Measurements from ENCODE around the gene CFAP161.

CFAP161 gene

GRCh38 chr15:81196576-81197254, 62.6 kb downstream of the CFAP161 start, which contains the start of gene IL16:
IL16 (plus strand) TSS chr15:81196879; CDS start chr15:81225400, 28,521 bp downstream.
- TF ChIP-seq ZNF585B (tag by site-specific recombination; IDR thresholded peaks at IDR 0.05) (no peak), KLF9 (tag by site-specific recombination; IDR thresholded peaks at IDR 0.05; ENCODE audit: low read depth) (no peak)
- Histone ChIP-seq H3K4me3 (ENCODE audit: low read depth, low read length) (no peak within 1 kb of the TSS), H3K9me3 (ENCODE audit: control insufficient read depth, insufficient read depth, low read depth, low read length) (no peaks in the 10 kb centered on the region), H3K27ac (ENCODE audit: extremely low read depth, low read depth, low read length) (no peak within 1 kb of the TSS), H3K36me3 (ENCODE audit: control insufficient read depth in 2 of 2, insufficient read depth in 1 of 2, low read length in 2 of 2) (no peaks in the 10 kb centered on the region), H3K4me1 (ENCODE audit: control insufficient read depth, insufficient read depth, low read length) (no peaks in the 10 kb centered on the region)
- POLR2A ChIA-PET = no interaction called here
- CTCF ChIA-PET = interaction anchor here (1.5 kb wide), 1 partner anchor 69 kb away, joined by 4 read pairs; no protein-coding TSS in a partner anchor

DNA sequence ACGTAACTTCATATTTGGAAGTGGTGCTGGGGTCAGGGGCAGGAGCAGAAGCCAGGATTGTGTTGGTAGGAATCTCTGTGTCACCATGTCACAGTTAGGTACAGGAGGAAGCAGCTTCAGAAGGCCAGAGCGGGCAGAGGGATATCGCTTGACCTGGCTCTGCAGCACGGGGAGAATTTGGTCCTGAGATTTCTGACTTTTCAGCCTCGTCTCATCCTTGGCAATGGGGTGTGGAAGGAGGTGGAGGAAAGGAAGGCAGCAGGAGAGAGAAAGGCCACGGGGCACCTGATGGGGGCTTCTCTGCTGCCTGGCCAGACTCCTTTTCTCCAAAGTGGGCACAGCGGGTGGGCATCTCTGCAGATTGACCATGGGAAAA, 63.2 kb downstream of the CFAP161 start:
- no peaks in the 10 kb centered on the region for H3K36me3 ChIP-seq (ENCODE audit: control insufficient read depth in 2 of 2, insufficient read depth in 1 of 2, low read length in 2 of 2)
- H3K27ac ChIP-seq (ENCODE audit: extremely low read depth, low read depth, low read length) = no peak overlapping the region
- ChIA-PET CTCF (interaction anchor here (1.5 kb wide), 1 partner anchor 69 kb away, joined by 4 read pairs; no protein-coding TSS in a partner anchor), POLR2A (no interaction called here)
- no peaks in the 10 kb centered on the region for H3K9me3 ChIP-seq (ENCODE audit: control insufficient read depth, insufficient read depth, low read depth, low read length)
- no peak for TF ChIP-seq KLF8 (tag by site-specific recombination; IDR thresholded peaks at IDR 0.05)
- H3K4me1 ChIP-seq (ENCODE audit: control insufficient read depth, insufficient read depth, low read length) = no peaks in the 10 kb centered on the region
- H3K4me3 ChIP-seq (ENCODE audit: low read depth, low read length) = no peak overlapping the region

DNA sequence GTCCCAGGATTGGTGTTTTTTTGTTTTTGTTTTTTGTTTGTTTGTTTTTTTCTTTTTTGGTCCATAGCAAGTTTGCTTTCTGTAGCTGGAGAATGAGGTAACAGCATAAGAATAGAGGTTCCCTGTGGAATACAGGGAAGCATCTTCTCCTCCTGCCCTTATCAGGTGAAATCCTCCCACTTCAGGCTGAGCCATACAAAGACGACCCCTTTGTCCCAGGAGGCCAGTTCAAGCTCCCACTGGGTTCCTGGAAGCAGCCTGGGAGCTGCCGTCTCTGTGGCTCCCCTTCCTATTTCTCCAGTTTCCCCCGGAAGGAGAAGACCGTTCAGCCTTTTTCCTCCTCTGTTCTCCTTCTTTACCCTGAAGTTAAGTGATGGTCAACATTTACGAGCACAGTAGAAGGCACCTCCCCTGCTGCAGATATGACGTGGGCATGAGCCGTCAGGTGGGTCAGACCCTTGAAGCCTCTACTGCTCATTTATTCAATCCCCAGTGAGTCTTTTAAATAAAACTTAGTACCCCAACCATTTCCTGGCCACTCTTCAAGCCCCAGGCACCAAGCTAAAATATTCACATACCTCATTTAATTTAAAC, 63.7 kb downstream of the CFAP161 start:
- H3K4me1 ChIP-seq (ENCODE audit: control insufficient read depth, insufficient read depth, low read length) = no peaks in the 10 kb centered on the region
- no peak overlapping the region for H3K4me3 ChIP-seq (ENCODE audit: low read depth, low read length)
- no peaks in the 10 kb centered on the region for H3K36me3 ChIP-seq (ENCODE audit: control insufficient read depth in 2 of 2, insufficient read depth in 1 of 2, low read length in 2 of 2)
- CTCF ChIA-PET = interaction anchor here (1.5 kb wide), 1 partner anchor 68 kb away, joined by 4 read pairs; no protein-coding TSS in a partner anchor
- no peak overlapping the region for H3K27ac ChIP-seq (ENCODE audit: extremely low read depth, low read depth, low read length)
- POLR2A ChIA-PET = no interaction called here
- H3K9me3 ChIP-seq (ENCODE audit: control insufficient read depth, insufficient read depth, low read depth, low read length) = no peaks in the 10 kb centered on the region
- TF ChIP-seq ZBTB44 (tag by site-specific recombination; IDR thresholded peaks at IDR 0.05) (no peak), ZNF404 (tag by site-specific recombination; IDR thresholded peaks at IDR 0.05) (no peak), MYNN (tag by site-specific recombination; IDR thresholded peaks at IDR 0.05; ENCODE audit: borderline replicate concordance) (no peak), ZNF560 (tag by site-specific recombination; IDR thresholded peaks at IDR 0.05; ENCODE audit: borderline replicate concordance) (no peak), ZNF529 (tag by site-specific recombination; IDR thresholded peaks at IDR 0.05; ENCODE audit: insufficient replicate concordance) (no peak), ZNF544 (tag by site-specific recombination; IDR thresholded peaks at IDR 0.05) (no peak), ZNF513 (tag by site-specific recombination; IDR thresholded peaks at IDR 0.05) (no peak), ZNF24 (tag by site-specific recombination; IDR thresholded peaks at IDR 0.05) (no peak), ZNF521 (tag by site-specific recombination; IDR thresholded peaks at IDR 0.05) (no peak)
- TF ChIP-seq, protein P1, sequence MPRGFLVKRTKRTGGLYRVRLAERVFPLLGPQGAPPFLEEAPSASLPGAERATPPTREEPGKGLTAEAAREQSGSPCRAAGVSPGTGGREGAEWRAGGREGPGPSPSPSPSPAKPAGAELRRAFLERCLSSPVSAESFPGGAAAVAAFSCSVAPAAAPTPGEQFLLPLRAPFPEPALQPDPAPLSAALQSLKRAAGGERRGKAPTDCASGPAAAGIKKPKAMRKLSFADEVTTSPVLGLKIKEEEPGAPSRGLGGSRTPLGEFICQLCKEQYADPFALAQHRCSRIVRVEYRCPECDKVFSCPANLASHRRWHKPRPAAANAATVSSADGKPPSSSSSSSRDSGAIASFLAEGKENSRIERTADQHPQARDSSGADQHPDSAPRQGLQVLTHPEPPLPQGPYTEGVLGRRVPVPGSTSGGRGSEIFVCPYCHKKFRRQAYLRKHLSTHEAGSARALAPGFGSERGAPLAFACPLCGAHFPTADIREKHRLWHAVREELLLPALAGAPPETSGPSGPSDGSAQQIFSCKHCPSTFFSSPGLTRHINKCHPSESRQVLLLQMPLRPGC (tag by site-specific recombination; IDR thresholded peaks at IDR 0.05) = no peak
- TF ChIP-seq, protein P2, sequence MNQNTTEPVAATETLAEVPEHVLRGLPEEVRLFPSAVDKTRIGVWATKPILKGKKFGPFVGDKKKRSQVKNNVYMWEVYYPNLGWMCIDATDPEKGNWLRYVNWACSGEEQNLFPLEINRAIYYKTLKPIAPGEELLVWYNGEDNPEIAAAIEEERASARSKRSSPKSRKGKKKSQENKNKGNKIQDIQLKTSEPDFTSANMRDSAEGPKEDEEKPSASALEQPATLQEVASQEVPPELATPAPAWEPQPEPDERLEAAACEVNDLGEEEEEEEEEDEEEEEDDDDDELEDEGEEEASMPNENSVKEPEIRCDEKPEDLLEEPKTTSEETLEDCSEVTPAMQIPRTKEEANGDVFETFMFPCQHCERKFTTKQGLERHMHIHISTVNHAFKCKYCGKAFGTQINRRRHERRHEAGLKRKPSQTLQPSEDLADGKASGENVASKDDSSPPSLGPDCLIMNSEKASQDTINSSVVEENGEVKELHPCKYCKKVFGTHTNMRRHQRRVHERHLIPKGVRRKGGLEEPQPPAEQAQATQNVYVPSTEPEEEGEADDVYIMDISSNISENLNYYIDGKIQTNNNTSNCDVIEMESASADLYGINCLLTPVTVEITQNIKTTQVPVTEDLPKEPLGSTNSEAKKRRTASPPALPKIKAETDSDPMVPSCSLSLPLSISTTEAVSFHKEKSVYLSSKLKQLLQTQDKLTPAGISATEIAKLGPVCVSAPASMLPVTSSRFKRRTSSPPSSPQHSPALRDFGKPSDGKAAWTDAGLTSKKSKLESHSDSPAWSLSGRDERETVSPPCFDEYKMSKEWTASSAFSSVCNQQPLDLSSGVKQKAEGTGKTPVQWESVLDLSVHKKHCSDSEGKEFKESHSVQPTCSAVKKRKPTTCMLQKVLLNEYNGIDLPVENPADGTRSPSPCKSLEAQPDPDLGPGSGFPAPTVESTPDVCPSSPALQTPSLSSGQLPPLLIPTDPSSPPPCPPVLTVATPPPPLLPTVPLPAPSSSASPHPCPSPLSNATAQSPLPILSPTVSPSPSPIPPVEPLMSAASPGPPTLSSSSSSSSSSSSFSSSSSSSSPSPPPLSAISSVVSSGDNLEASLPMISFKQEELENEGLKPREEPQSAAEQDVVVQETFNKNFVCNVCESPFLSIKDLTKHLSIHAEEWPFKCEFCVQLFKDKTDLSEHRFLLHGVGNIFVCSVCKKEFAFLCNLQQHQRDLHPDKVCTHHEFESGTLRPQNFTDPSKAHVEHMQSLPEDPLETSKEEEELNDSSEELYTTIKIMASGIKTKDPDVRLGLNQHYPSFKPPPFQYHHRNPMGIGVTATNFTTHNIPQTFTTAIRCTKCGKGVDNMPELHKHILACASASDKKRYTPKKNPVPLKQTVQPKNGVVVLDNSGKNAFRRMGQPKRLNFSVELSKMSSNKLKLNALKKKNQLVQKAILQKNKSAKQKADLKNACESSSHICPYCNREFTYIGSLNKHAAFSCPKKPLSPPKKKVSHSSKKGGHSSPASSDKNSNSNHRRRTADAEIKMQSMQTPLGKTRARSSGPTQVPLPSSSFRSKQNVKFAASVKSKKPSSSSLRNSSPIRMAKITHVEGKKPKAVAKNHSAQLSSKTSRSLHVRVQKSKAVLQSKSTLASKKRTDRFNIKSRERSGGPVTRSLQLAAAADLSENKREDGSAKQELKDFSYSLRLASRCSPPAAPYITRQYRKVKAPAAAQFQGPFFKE (tag by site-specific recombination; IDR thresholded peaks at IDR 0.05; ENCODE audit: borderline replicate concordance) = no peak
- TF ChIP-seq, protein P3, sequence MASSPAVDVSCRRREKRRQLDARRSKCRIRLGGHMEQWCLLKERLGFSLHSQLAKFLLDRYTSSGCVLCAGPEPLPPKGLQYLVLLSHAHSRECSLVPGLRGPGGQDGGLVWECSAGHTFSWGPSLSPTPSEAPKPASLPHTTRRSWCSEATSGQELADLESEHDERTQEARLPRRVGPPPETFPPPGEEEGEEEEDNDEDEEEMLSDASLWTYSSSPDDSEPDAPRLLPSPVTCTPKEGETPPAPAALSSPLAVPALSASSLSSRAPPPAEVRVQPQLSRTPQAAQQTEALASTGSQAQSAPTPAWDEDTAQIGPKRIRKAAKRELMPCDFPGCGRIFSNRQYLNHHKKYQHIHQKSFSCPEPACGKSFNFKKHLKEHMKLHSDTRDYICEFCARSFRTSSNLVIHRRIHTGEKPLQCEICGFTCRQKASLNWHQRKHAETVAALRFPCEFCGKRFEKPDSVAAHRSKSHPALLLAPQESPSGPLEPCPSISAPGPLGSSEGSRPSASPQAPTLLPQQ (tag by site-specific recombination; IDR thresholded peaks at IDR 0.05) = no peak

Data from HEK293 (cell line).